WERI-Rb-1 (cell line): Measurements from ENCODE around the gene ZNF846.

Source experiments
- DNase-seq: peaks from one replicate; pipeline ENCODE4 v3.0.0-alpha.2; 2020
- H3K27ac ChIP-seq: fragments of 250-450 bp; sonication (Bioruptor Pico); 2 replicates; pipeline ENCODE4 v1.5.1; 2020; ENCODE audit warnings: mild to moderate bottlenecking, moderate library complexity
- H3K27me3 ChIP-seq: fragments of 250-450 bp; sonication (Bioruptor Pico); 2 replicates; pipeline ENCODE4 v1.5.1; 2021; ENCODE audit warnings: mild to moderate bottlenecking, low read depth, moderate library complexity; ENCODE audit not compliant: insufficient read depth, severe bottlenecking
- H3K36me3 ChIP-seq: fragments of 250-450 bp; sonication (Bioruptor Pico); 2 replicates; pipeline ENCODE4 v1.5.1; 2020; ENCODE audit warnings: mild to moderate bottlenecking, moderate library complexity
- H3K4me3 ChIP-seq: 2 replicates; pipeline ENCODE4 v1.5.1; 2011; ENCODE audit warnings: low read depth, mild to moderate bottlenecking, control low read depth, low read length
- H3K9me3 ChIP-seq: fragments of 250-450 bp; sonication (Bioruptor Pico); 2 replicates; pipeline ENCODE4 v1.5.1; 2021; ENCODE audit warnings: mild to moderate bottlenecking, moderate library complexity; ENCODE audit not compliant: severe bottlenecking
- TF ChIP-seq, protein P1 (sequence below): IDR thresholded peaks from 2 replicates; pipeline ENCODE4 v1.5.1; 2011; ENCODE audit warnings: low read depth, mild to moderate bottlenecking, control low read depth, inconsistent platforms, low read length

ZNF846 gene

DNA sequence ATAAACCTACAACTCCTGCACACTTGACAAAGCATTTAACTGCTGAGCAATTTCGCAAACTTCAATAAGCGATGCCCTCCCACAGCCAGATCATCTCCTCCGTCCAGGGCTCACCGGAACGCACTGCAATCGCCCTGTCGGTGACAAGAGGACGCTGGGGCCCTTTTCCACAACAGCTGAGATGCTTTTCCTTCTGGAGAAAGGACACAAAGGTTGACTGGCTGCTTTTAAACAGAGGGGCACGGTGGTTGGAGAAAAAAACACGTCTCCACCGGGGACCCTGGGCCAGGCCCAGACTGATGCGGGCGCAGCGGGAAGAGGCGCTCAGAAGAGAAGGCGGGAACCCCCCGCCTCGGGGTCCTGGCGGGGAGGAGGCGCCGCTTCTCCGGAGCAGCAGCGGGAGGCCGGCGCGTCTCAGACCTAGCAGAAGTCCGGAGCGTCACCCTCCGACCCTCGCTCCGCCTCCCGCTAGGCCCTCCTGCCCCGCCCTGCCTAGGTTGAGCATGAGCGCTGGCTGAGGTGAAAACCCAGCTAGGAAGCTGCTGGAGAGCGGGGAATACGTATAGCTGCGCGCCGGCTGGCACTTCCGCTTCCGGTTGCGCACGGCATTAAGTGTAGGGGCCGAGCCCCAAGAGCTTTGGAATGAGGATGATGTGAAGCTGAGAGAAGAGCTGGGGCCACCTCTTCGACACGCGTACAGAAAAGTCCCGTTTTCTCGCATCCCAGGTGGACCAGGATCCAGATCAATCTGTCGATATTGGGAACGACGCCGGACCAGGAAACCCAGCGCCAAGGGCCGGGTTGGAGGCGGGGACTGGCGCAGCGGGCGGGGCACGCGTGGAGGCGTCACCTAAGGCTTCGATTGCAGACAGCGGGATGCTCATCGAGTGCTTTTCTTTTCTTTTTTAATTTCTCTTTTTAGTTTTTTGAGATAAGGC is at the start of gene ZNF846:
Gene ZNF846, minus strand, starts transcription at position 564 of the 938 bp plus-strand sequence. CDS start 3,788 bp downstream, outside the sequence.
- Histone ChIP-seq H3K36me3 (peaks cover 12% of the 10 kb centered on the region), H3K4me3 (peak within 1 kb of the TSS; percentile 65), H3K27me3 (no peaks in the 10 kb centered on the region), H3K27ac (peak within 1 kb of the TSS; percentile 93), H3K9me3 (no peaks in the 10 kb centered on the region)
- TF ChIP-seq, protein P1, sequence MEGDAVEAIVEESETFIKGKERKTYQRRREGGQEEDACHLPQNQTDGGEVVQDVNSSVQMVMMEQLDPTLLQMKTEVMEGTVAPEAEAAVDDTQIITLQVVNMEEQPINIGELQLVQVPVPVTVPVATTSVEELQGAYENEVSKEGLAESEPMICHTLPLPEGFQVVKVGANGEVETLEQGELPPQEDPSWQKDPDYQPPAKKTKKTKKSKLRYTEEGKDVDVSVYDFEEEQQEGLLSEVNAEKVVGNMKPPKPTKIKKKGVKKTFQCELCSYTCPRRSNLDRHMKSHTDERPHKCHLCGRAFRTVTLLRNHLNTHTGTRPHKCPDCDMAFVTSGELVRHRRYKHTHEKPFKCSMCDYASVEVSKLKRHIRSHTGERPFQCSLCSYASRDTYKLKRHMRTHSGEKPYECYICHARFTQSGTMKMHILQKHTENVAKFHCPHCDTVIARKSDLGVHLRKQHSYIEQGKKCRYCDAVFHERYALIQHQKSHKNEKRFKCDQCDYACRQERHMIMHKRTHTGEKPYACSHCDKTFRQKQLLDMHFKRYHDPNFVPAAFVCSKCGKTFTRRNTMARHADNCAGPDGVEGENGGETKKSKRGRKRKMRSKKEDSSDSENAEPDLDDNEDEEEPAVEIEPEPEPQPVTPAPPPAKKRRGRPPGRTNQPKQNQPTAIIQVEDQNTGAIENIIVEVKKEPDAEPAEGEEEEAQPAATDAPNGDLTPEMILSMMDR: no peak
- peak; percentile 98 for DNase-seq

DNA sequence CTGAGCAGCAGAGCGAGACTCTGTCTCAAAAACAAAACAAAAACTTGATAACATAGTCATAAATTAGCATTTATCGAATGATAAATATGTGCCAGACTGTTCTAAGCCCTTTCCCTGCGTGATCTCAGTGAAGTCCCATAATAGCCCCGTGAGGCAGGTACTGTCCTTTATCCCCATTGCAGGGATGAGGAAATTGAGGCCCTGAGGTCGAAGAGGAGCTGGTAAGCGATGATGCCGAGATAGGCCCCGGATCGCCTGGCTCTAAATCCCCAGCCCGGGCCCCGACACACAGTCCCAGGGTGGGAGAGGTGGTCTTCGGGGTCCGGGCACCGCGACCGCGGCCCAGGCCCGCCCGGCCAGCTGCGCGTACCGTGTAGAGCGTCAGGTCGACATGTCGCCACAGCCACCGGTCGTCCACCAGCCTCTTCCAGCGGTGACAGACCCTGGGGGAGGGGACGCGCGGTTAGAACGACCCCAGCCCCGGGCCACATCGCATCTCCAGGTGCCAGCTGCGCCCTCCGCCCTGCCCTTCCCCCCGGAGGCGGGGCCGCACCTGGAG is 49.7 kb upstream of the ZNF846 start:
- Histone ChIP-seq H3K27ac (peak overlapping the region; percentile 93), H3K36me3 (peaks cover 34% of the 10 kb centered on the region), H3K4me3 (peak overlapping the region; percentile 91), H3K27me3 (no peaks in the 10 kb centered on the region), H3K9me3 (no peaks in the 10 kb centered on the region)
- TF ChIP-seq, protein P1: no peak
- DNase-seq: no peak

DNA sequence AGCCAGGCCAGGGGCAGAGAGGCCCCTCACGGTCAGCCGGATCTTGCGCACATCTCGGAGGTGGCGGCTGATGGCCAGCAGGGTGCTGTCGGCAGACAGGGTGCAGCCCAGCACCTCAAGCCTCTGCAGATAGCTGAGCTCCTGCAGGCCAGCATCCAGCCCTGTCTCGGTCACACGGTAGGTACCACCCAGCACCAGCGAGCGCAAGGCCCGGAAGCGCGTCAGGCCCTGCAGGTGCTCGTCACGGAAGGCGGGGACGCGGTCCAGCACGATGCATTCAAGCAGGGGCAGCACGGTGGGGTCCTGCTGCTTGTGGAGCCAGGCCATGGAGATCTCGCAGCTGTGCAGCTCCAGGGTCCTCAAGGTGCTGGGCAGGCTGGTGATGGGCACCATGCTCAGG is 42.6 kb upstream of the ZNF846 start:
- Histone ChIP-seq H3K27ac (no peak overlapping the region), H3K9me3 (no peaks in the 10 kb centered on the region), H3K4me3 (no peak overlapping the region), H3K36me3 (peaks cover 47% of the 10 kb centered on the region), H3K27me3 (no peaks in the 10 kb centered on the region)
- TF ChIP-seq, protein P1: no peak
- no peak for DNase-seq

DNA sequence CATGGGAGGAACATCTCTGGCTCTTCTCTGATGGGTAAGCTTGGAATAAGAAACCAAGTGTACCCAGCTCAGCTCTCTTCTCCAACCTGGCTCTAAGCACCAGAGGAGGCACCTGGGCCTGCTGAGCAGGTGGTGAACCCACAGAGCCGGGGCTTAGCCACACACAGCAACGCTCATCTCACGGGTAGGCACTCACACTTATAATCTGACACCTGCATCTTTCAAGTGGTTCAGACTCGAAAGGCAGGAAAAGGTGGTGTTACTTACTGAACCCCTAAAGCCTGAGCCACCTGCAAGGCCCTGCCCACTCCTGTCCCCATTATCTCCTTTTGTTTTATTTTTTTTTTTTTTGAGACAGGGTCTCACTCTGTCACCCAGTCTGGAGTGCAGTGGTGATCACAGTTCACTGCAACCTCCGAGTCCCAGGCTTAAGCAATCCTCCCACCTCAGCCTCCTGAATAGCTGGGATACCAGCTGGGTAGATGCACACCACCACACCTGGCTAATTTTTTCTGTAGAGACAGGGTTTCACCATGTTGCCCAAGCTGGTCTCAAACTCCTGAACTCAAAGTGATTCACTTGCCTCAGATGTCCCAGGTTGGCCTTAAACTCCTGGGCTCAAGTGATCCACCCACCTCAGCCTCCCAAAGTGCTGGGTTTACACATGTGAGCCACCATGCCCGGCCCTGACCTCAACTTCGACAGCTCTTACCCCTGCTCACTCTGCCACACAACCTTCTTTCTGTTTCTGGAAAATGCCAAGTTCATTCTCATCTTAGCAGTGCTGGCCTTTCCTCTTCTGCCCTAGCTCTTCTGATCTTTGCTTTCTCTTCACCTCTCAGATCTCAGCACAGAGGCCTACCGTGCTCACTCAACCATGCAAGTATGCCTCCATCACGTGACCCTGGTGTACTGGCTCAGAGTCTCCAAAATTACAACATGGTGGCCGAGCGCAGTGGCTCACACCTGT is 40.6 kb upstream of the ZNF846 start:
- Histone ChIP-seq H3K27me3 (no peaks in the 10 kb centered on the region), H3K4me3 (no peak overlapping the region), H3K27ac (no peak overlapping the region), H3K9me3 (no peaks in the 10 kb centered on the region), H3K36me3 (peaks cover 38% of the 10 kb centered on the region)
- DNase-seq: no peak
- TF ChIP-seq, protein P1: no peak

DNA sequence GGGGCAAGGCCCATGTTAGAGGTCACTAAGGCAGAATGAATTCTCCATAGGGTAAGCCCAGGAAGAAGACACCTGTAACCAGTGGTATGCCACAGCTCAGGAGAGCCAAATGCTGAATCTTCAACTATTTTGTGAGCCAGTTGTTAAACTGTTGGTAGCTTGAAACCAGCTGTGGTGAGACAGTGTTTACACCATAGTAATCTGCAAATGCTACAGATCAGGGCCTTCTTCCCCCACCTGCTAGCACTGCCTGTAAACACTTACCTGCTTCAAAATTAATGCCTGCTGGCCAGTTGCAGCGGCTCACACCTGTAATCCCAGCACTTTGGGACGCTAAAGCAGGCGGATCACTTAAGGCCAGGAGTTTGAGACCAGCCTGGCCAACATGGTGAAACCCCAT is 38.3 kb upstream of the ZNF846 start:
- no peaks in the 10 kb centered on the region for H3K9me3 ChIP-seq
- no peak for DNase-seq
- TF ChIP-seq, protein P1: no peak
- H3K36me3 ChIP-seq: peaks cover 31% of the 10 kb centered on the region
- H3K27ac ChIP-seq: no peak overlapping the region
- no peak overlapping the region for H3K4me3 ChIP-seq
- no peaks in the 10 kb centered on the region for H3K27me3 ChIP-seq
